GM21717 (cell line): ENCODE data around the gene BLMH.

Source experiments
- ATAC-seq: cut with Tn5 transposase; IDR thresholded peaks from one replicate; pipeline ENCODE4 v1.9.1; 2021; ENCODE audit warnings: mild to moderate bottlenecking, moderate library complexity; ENCODE audit not compliant: unreplicated experiment

BLMH gene, protein sequence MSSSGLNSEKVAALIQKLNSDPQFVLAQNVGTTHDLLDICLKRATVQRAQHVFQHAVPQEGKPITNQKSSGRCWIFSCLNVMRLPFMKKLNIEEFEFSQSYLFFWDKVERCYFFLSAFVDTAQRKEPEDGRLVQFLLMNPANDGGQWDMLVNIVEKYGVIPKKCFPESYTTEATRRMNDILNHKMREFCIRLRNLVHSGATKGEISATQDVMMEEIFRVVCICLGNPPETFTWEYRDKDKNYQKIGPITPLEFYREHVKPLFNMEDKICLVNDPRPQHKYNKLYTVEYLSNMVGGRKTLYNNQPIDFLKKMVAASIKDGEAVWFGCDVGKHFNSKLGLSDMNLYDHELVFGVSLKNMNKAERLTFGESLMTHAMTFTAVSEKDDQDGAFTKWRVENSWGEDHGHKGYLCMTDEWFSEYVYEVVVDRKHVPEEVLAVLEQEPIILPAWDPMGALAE

DNA sequence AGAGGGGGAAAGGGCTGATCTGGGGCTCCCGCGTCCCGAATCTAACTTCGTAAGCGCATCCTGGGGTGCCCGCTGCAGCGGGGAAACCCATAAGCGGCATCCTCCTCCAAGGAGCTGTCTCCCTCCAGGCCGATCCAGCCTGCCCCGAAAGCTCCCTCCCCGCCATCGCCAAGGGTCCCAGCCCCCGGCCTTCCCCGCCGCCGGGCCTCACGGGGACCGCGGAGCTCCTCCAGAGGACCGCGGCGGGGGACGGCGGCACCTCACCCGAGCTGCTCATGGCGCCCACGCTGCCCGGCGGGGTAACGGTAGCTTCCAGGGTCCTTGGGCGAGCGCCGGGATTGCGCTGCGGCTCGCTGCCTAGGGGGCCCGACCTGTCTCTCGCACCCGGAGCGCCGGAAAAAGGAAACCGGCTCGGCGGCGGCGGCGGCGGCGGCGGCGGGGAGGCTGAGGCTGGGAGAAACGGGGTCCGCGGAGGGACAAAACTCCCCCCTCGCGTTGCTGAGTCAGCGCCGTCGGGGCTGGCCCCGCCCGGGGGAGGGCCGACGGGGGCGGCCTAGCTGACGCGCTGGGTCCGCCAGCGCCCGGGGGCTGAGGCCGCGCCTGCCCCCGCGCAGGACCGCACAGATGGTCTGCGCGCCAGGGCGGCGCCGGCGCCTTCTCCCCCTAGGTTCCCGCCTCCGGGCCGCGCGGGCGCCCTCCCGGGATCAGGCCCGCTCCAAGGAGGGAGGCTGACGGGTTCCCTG, at the start of gene BLMH:
Gene BLMH, minus strand, starts transcription at position 402 of the 743 bp plus-strand sequence. Its CDS starts 125 bp downstream, at position 277.
- ATAC-seq: peak; percentile 66

DNA sequence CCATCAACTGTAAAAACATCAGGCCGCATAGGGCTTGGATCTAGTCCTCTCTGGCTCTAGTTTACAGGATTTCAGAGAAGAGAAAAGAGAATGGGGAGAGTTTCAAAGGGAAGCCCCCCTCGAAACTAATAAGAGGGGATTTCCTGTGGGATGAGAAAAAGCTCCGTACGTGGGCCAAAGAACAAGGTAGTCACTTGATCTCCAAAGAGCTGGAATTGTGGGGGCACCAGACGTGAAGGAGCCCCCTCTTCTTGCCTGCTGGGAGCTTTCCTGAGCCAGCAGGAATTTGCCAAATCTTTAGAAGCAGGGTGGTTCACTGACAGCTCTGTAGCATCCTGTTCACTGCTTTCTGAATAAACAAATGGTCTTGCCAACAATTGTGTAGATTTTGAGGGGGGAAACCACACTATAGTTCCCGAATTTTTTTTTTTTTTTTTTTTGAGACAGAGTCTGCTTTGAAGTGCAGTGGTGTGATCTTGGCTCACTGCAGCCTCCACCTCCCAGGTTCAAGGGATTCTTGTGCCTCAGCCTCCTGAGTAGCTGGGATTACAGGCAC, 49.1 kb upstream of the BLMH start:
- no peak for ATAC-seq

DNA sequence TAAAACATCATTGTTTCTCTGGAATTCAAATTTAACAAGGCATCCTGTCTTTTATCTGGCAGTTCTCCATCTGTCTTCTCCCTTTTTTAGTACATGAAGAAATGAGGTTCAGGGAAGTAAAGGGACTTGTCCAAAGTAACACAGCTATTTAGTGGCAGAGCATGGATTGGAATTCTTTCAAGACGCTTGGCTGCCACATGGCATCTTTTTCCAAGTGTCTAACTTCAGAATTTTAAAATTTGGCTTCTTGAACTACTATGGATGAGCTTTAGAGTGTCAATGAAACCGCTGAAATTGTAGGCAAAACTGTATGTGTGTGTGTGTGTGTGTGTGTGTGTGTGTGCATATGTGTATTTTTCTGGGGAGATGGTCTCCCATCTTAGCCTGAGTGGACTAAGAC, 47.3 kb upstream of the BLMH start:
- no peak for ATAC-seq

DNA sequence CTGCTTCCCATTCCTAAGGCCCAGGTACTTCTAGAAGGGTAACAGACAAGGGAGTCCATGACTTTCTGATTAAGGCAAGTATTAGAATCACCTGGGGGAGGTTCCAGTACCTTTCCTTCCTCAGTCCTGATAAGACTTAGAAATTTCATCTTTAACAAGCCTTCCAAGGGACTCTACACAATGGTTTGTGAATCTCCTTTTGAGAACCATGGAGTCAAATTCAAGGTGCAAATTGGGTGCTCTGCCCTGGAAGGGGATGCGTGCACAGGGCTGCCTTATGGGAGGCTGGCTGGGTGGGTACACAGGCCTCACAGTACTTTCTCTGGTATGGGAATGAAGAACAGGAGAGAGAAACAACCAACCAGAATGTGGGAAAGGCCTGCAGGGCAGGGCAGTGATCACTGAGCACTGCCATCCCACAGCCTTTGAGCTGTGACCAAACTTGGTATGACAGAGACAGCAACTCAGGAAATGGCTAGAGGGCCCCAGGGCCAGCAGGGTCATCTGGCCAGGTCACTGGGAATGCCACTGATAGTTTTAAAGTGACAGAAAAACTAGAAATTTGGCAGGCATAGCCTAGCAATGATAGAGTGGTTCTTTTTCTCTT, 45.8 kb upstream of the BLMH start:
- no peak for ATAC-seq

DNA sequence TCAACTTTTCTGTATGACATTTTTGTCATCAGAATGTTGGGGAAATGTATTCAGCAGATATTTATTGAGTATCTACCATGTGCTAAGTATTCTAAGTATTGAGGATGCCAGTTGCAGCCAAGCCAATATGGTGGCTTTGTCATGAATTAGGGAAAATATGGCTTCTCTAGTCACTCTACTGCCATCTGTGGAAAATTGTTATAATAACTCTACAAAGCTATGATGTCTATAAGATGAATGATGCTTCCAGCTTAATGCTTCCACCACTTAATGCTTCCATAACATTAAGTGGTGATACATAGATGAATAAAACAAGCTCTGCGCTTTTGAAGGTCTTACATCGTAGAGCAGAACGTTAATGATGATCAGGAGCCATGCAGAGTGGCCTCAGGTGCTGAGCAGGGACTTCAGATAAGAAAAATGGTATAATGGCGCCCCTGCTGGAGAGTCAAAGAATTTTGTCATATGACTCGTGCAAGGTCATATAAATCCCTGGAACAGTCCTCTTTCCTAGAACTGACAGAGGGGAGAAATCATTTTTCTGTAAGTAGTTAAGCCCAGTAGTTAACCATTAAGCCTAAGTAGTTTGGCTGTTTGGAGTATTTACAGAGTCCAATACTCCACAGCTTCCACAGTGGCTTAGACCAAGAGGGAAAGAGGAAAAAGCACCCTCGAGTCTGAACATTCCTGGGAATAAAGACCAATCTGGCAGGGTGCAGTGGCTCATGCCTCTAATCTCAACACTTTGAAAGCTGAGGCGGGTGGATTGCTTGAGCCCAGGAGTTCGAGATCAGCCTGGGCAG, 44.8 kb upstream of the BLMH start:
- ATAC-seq: no peak

DNA sequence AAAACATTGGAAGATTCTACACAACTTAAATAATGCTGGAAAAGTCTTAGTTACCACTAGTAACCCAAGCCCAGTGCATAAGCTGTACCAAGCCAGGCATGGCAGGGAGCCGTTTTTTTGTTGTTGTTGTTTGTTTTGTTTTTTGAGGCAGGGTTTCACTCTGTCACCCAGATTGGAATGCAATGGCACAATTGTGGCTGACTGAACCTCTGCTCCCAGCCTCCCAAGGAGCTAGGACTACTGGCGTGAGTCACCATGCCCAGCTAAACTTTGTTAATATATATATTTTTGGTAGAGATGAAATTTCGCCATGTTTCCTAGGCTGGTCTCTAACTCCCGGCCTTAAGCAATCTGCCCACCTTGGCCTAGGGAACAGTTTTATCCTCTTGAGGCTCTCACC, 42.7 kb upstream of the BLMH start:
- no peak for ATAC-seq

DNA sequence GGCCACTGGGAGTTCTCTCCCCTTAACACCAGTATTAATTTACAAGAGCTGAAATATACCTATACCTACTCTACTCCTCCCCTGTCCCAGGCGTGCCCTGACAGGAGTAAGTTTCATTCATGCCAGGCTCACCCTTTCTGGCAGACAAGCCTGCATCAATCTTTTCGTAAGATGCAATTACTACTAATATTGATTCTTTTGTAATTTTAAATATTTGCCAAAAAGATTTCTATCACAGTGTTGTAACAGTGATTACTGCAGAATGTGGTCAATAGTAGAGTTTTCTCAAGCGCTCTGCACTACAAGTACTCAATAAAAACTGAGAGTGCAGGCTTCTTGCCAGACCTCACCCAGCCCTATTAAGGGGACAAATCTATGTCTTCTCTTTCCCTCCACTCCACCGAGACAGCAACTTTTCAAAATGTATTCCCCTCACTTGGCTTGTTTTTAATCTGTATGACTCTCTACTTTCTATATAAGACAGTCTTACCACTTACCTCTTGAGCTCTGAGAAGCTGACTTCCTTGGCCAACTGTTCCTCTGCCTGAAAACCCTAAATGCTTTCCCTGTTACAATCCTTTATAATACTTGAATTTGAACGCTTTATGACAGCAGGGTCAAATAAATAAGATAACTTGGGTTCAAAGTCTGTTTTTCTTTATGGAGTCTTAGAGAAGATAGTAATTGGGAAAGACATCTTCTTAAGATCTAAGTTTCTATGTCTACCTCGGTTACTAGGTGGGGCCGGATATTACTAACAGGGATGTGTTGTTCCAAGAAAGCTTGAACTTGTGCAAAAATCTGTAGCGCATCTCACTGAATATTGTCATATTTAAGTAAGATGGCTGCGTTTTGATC, 42.0 kb upstream of the BLMH start, which contains the start of gene TMIGD1:
Gene TMIGD1, minus strand, starts transcription at position 555 of the 858 bp plus-strand sequence. CDS start 1,924 bp downstream, outside the sequence.
- no peak for ATAC-seq

DNA sequence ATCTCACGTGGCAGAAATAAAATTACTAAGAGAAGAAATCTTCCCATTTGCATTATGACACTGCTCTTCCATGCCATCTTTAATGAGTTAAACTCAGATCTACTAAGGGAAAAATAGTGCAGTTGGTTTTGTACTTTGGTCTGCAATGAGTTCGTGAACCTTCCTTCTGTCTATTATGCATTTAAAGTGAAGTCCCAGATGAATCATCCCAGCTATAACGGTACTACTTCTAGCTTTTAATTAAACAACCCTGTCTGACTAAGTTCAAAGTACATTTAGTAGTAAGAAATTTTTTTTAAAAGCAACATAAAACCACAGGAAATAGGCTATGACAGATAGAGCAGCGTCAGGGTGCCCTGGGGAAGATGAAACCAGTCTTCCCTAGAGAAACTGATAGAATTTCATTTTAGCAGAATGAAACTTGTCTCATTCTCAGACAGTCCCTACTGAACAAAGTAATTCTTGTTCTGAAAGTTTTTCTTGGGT, 40.4 kb upstream of the BLMH start:
- peak; percentile 64 for ATAC-seq

DNA sequence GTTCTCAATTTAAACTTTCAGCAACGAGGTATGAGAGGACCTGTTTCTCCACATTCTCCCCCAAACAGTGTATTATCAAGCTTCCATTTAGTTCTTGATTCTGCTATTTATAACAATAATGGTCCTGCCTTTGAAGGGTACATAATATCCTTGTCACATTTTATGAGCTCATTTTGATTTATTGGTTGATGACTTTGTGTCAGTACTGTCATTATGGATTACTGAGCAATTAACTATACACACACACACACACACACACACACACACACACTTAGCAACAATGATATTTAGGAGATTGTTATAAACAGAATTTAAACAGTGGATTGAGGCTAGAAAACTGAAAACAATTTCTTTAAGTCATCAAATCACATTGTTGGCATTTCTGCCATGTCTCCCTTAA, 35.1 kb upstream of the BLMH start:
- ATAC-seq: no peak

DNA sequence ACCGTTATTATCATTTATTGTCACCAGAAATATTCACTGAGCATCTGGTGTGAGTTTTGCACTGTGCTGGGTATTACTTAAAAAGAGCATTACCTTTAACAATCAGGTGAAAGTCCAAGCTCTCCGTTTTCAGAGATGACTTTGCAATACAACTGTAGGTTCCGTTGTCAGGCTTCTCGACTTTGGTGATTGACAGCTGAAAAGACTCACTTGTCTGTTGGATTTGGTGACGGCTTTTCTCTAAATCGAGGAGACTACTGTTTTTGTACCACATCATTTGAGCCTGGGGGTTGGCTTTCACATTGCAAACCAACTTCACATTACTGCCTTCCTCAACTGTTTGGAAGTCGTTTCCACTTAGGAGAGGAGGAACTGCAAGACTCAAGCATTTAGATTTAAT, 33.0 kb upstream of the BLMH start:
- no peak for ATAC-seq

DNA sequence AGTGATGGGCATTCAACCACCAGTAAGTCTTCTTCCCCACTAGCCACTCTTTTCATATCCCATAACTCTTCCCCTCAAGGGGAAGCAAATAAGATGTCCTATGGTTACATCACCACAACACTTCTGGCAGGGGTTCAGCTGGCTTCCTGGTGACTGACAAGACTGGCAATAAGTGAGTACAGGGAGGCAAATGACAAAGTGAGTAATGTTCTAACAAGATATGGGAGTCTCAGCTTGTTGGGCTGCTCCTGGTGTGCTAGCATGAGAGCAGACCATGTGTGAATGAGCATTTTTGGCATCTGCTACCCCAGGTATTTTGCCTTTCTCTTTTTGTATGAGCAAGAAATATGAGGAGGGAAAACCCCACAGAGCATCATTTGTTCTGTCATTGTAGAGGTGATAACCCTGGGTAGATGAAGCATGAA, 32.2 kb upstream of the BLMH start:
- ATAC-seq: no peak

DNA sequence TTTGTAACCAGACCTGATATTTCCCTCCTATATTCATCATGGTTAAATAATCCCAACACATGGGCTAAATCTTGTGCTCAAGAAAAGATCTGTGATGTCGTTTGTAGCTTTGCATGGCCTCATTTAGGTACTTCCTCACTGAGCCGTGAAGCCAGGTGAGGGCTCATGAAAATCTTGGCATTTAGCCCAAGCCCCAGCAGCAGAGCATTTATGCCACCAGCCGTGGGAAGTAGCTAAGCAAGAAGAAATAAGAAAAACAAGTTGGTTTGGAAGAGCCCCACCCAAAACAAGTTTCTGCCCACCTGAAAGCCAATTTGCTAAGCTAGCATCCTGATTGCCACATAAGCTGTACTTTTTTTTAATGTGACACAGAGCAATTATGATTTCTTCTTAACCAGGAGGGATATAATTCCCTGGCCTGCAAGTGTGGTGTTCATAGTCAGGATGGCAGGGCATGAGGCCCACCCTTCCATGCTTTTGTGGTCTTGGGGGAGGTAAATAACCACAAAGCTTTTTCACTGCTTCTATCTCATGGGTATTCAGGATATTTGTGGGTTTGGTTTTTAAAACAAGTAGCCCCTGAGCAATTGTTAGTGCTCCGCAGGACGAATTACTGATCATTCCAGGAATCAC, 31.6 kb upstream of the BLMH start:
- ATAC-seq: no peak

DNA sequence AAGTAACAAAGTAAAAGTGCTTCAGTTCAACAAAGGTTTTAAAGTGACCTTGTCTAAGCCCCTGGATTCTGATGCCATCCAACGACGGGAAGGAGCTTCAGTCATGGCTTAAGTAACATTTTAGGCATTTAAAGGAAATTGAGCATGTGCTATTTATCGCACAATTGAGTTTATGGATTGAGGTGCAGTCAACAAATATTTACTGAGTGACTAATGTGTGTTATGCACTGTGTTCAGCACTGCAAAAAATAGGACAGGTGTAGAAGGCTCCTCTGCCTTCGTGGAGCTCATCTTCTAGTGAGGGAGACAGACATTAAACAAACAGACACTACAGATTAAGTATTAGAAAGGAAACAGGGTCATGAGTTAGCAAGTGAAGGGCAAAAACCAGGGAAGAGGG, 29.6 kb upstream of the BLMH start:
- no peak for ATAC-seq

DNA sequence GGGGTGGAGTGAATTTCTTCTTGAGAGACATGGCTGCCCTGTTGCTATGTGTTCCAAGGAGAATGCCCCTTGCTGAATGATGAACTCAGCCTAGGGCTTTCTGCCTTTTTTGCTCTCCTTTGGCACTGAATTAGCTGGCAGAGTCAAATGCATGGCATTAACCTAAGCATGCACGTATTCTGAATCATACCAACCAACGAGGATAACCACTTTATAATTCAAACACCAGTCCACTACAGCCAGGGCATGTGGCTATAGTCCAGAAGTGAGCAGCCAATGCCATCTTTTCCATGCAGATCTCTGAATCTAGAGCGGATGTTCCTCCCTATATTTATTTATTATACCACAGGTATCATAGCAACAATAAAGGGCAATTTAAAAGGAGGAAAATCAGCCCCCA, 26.4 kb upstream of the BLMH start:
- ATAC-seq: no peak

DNA sequence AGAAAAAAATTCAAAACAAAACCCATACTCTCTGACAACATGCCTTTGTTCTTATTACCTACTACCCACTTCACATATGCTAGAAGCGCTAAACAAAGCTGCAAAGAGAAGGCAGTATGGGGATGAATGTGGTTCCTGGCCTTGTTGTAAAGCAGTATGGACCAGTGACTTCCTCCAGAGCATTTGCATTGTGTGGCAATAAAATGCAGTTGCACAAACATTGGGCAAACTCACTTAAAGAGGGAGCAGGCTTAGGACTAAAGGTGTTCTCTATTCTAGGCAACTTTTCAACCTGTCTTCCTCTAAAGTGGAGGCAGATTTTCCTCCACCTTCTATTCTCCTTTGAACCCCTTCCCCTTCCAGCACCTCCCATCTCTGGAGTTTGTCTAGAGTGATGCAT, 25.0 kb upstream of the BLMH start:
- ATAC-seq: no peak

DNA sequence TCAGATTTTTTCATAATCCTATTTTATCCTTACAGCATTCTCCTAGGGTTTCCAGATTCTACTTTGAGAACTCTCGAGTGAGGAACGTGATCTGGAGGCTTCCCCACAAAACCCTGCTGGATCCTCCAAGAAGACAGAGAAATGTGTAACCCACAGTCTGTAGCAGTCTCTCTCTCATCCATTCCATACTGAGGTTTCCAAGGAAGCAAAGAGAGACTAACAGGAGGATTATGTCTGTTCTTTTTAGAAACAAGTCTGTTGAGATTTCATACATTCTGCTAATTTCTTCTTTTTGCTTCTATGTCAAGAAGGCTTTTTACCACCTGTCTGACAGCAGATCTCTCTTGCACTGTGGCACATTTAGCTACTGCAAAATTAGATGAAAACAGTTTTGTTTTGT, 23.4 kb upstream of the BLMH start:
- no peak for ATAC-seq

DNA sequence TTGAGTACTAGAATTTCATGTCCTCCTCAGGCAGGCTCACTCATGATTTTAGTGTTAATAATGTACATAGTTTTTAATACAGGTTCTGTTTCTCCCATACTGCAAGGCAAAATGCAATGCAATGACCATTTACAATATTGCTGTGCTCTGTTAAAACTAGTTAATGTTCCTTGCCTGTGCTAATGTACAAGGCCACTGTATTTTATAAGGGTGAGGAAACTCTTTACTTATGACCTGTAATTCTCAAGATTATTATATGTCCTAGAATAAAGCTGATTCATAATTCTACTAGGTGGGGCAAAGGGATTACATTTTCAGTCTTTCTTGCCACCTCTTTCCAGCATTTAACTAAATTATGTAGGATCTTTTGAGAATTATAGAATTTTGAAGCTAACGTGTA, 22.7 kb upstream of the BLMH start:
- ATAC-seq: no peak

DNA sequence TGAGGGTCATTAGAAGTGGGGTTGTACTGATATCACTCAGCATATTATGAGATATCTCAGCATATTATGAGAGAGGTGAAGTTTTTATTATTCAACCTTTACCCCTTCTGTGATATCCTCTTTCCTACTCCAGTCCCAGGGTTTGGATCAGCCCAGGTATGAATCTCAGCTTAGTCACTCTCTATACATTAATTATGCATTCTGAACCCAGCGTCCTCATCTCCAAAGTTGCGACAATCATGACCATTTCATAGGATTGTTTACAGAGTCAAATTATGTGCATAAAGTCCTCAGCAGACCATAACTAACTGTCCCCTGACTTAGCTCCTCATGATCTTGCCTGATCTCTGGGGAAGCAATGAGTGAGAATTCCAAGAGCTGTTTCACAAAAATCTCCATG, 20.5 kb upstream of the BLMH start:
- no peak for ATAC-seq

DNA sequence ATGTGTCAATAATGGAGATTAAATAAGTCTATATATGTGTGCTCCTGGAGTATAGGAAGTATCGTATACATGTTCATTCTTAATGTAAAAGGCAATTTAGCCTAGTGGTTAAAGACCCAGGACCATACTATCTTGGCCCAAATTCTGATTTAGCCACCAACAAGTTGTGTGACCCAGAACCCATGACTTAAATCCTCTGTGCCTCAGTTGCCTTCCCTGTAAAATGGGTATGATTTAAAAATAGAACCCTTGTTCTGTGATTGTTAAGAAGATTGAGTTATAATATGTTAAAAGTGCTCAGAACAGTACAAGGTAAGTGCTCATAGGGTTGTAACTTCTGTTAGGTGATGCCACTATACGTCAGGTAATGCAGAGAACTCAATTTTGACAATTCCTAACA, 18.8 kb upstream of the BLMH start:
- ATAC-seq: no peak
